ENCODE data around the gene RSPRY1.

The RSPRY1 gene

DNA sequence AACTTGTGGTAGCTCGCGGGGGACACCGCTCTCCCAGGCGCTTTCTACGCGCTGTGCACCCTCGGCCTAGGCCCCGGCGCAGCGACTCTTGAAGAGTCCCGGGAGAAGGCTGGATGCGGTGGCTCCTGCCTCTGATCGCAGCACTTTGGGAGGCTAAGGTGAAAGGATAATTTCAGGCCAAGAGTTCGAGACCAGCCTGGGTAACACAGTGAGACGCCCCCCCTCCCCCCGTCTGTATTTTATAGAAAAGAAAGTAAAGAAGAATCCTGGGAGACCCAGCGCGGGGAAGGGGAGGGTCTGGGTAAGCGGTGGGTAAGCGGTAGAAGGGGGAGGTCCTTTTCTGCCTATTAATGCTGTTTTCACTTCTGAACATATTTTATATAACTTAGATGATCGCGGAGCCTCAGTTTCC is 98.8 kb downstream of the RSPRY1 start:
- no peak for DNase-seq
- H3K4me3 ChIP-seq (ENCODE audit: low read depth, low read length): peak overlapping the region; percentile 50
- H3K4me1 ChIP-seq (ENCODE audit: control insufficient read depth in 1 of 2, insufficient read depth in 2 of 2, low read length in 2 of 2): peaks cover 9 to 12% of the 10 kb centered on the region in 2 experiments
- H3K27me3 ChIP-seq (ENCODE audit: insufficient read depth, low read length): peaks cover 23% of the 10 kb centered on the region
- H3K9ac ChIP-seq (ENCODE audit: low read length): no peak overlapping the region
- H3K23ac ChIP-seq (ENCODE audit: low read length): no peak overlapping the region
- peaks cover 4% of the 10 kb centered on the region for H3K9me3 ChIP-seq (ENCODE audit: insufficient read depth, low read depth, low read length)
- H4K91ac ChIP-seq (ENCODE audit: low read depth, low read length): no peak overlapping the region
- peak overlapping the region; percentile 54 for H3K18ac ChIP-seq (ENCODE audit: low read length)
- no peak overlapping the region for H3K27ac ChIP-seq (ENCODE audit: low read depth, low read length)
- H3K79me2 ChIP-seq (ENCODE audit: control insufficient read depth, insufficient read depth, low read length, poor library complexity): no peaks in the 10 kb centered on the region
- no peak overlapping the region for H3K4ac ChIP-seq (ENCODE audit: low read depth, low read length)
- no peaks in the 10 kb centered on the region for H3K36me3 ChIP-seq (ENCODE audit: control insufficient read depth in 1 of 2, insufficient read depth in 2 of 2, low read length in 2 of 2)
- no peak overlapping the region for H2BK120ac ChIP-seq (ENCODE audit: insufficient read depth, low read length, poor library complexity)
- no peak overlapping the region for H2BK5ac ChIP-seq (ENCODE audit: low read depth, low read length, poor library complexity)
- H2BK12ac ChIP-seq (ENCODE audit: low read length): peak overlapping the region; percentile 45
- peak overlapping the region; percentile 55 for H4K8ac ChIP-seq (ENCODE audit: low read depth, low read length)
- H2AFZ ChIP-seq (ENCODE audit: insufficient read depth, low read length, poor library complexity): peak overlapping the region; percentile 91
- H3K14ac ChIP-seq (ENCODE audit: low read length): peak overlapping the region; percentile 76
- H2AK5ac ChIP-seq (ENCODE audit: low read length): no peak overlapping the region
- H4K12ac ChIP-seq (ENCODE audit: low read depth, low read length): peak overlapping the region; percentile 77
- peaks cover 6% of the 10 kb centered on the region for H3K79me1 ChIP-seq (ENCODE audit: low read length)
- H3K4me2 ChIP-seq (ENCODE audit: low read length): peak overlapping the region; percentile 63
- WGBS (ENCODE audit: extremely low coverage, insufficient coverage, insufficient read length): no CpG with 5 or more reads among the region's 22 CpGs

DNA sequence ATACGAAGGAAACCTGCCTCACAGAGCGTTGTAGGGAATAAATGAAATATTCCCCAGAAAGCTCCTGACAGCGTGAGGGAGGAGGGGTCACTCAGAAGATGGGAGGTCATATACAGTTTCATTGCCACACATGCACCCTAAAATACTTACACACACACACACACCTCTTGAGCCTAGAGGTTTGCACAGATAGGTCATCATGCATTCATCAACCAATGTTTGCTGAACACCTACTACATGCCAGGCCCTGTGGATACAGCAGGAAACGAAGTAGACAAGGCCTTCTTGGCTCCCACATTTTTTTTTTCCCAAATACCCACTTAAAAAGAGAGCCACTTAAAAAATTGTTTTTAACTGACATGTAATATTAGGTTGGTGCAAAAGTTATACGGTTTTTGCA is 99.2 kb downstream of the RSPRY1 start:
- Histone ChIP-seq H3K14ac (ENCODE audit: low read length) (no peak overlapping the region), H3K79me1 (ENCODE audit: low read length) (peaks cover 6% of the 10 kb centered on the region), H3K27ac (ENCODE audit: low read depth, low read length) (no peak overlapping the region), H4K8ac (ENCODE audit: low read depth, low read length) (no peak overlapping the region), H2BK120ac (ENCODE audit: insufficient read depth, low read length, poor library complexity) (no peak overlapping the region), H3K27me3 (ENCODE audit: insufficient read depth, low read length) (peaks cover 23% of the 10 kb centered on the region), H4K12ac (ENCODE audit: low read depth, low read length) (no peak overlapping the region), H3K4me1 (ENCODE audit: control insufficient read depth in 1 of 2, insufficient read depth in 2 of 2, low read length in 2 of 2) (peaks cover 9 to 12% of the 10 kb centered on the region in 2 experiments), H3K4me2 (ENCODE audit: low read length) (no peak overlapping the region), H2BK5ac (ENCODE audit: low read depth, low read length, poor library complexity) (no peak overlapping the region), H3K36me3 (ENCODE audit: control insufficient read depth in 1 of 2, insufficient read depth in 2 of 2, low read length in 2 of 2) (no peaks in the 10 kb centered on the region), H2AFZ (ENCODE audit: insufficient read depth, low read length, poor library complexity) (no peak overlapping the region), H3K18ac (ENCODE audit: low read length) (no peak overlapping the region), H3K4ac (ENCODE audit: low read depth, low read length) (no peak overlapping the region), H3K79me2 (ENCODE audit: control insufficient read depth, insufficient read depth, low read length, poor library complexity) (no peaks in the 10 kb centered on the region), H4K91ac (ENCODE audit: low read depth, low read length) (no peak overlapping the region), H3K9me3 (ENCODE audit: insufficient read depth, low read depth, low read length) (peaks cover 4% of the 10 kb centered on the region), H2AK5ac (ENCODE audit: low read length) (no peak overlapping the region), H2BK12ac (ENCODE audit: low read length) (no peak overlapping the region), H3K23ac (ENCODE audit: low read length) (no peak overlapping the region), H3K9ac (ENCODE audit: low read length) (no peak overlapping the region), H3K4me3 (ENCODE audit: low read depth, low read length) (no peak overlapping the region)
- DNase-seq: no peak
- no CpG with 5 or more reads among the region's 5 CpGs for WGBS (ENCODE audit: extremely low coverage, insufficient coverage, insufficient read length)

DNA sequence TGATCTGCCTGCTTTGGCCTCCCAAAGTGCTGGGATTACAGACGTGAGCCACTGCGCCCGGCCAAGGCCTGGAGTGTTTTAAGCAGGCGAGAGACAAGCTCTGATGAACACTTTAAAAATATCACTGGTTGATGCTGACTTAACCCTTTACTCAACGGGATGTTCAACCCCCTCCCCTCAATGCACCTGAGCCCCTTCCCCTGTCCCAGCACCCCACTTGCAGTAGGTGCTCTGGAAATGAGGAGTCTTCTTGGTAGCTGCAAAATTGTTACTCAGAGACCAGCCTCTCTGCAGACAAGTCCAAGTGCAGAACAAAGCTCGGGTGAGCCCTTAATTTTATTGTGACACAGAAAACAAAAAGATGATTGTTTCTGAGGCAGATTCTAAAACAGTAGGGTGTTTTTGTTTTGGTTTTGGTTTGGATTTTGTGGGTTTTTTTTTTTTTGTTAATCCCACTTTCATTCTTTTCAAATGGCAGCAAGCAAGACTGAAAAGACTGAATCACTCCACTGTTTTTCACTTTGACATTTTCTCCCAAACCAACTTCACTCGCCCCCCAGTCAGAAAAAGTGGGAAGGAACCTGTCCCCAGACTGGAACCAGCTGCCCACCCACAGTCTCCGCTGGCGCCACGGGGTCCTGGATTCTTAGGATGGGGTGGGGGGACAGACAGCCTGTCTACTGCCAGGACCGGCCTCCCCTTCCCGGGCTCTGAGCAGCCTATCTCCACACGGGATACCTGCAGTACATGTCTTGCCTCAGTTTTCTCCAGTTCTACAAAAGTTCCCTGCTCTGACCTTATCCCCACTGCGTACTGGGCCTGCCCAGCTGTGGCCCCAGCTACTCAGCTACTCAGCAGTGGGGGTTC is 103.5 kb downstream of the RSPRY1 start:
- H3K4me3 ChIP-seq (ENCODE audit: low read depth, low read length): no peak overlapping the region
- H2AFZ ChIP-seq (ENCODE audit: insufficient read depth, low read length, poor library complexity): no peak overlapping the region
- WGBS (ENCODE audit: extremely low coverage, insufficient coverage, insufficient read length): no CpG with 5 or more reads among the region's 14 CpGs
- H3K4me2 ChIP-seq (ENCODE audit: low read length): no peak overlapping the region
- no peak overlapping the region for H4K8ac ChIP-seq (ENCODE audit: low read depth, low read length)
- no peaks in the 10 kb centered on the region for H3K9me3 ChIP-seq (ENCODE audit: insufficient read depth, low read depth, low read length)
- H3K4ac ChIP-seq (ENCODE audit: low read depth, low read length): no peak overlapping the region
- no peak overlapping the region for H3K9ac ChIP-seq (ENCODE audit: low read length)
- H2BK5ac ChIP-seq (ENCODE audit: low read depth, low read length, poor library complexity): no peak overlapping the region
- no peak overlapping the region for H4K12ac ChIP-seq (ENCODE audit: low read depth, low read length)
- H3K79me2 ChIP-seq (ENCODE audit: control insufficient read depth, insufficient read depth, low read length, poor library complexity): no peaks in the 10 kb centered on the region
- H3K4me1 ChIP-seq (ENCODE audit: control insufficient read depth in 1 of 2, insufficient read depth in 2 of 2, low read length in 2 of 2): peaks cover 3 to 8% of the 10 kb centered on the region in 2 experiments
- H3K79me1 ChIP-seq (ENCODE audit: low read length): peaks cover 3% of the 10 kb centered on the region
- no peak overlapping the region for H4K91ac ChIP-seq (ENCODE audit: low read depth, low read length)
- no peak overlapping the region for H2BK120ac ChIP-seq (ENCODE audit: insufficient read depth, low read length, poor library complexity)
- H3K36me3 ChIP-seq (ENCODE audit: control insufficient read depth in 1 of 2, insufficient read depth in 2 of 2, low read length in 2 of 2): no peaks in the 10 kb centered on the region
- no peak overlapping the region for H2BK12ac ChIP-seq (ENCODE audit: low read length)
- peaks cover 8% of the 10 kb centered on the region for H3K27me3 ChIP-seq (ENCODE audit: insufficient read depth, low read length)
- H3K14ac ChIP-seq (ENCODE audit: low read length): no peak overlapping the region
- H3K18ac ChIP-seq (ENCODE audit: low read length): no peak overlapping the region
- H2AK5ac ChIP-seq (ENCODE audit: low read length): no peak overlapping the region
- no peak overlapping the region for H3K27ac ChIP-seq (ENCODE audit: low read depth, low read length)
- no peak overlapping the region for H3K23ac ChIP-seq (ENCODE audit: low read length)
- no peak for DNase-seq
